ENCODE results near the gene KDM4C. TPM values are rescaled to one million over a fixed set of nuclear protein-coding genes. Genes with fewer than 3 reads are reported as not detected.

The KDM4C gene
- total and polyA plus RNA-seq, 2 of the 8 experiments (the other 6 are each of a cell fraction or from before 2014, with no cell fraction given), result 13.0 to 26.1 TPM

- no peak for TF ChIP-seq EP300 (IDR thresholded peaks at IDR 0.05; ENCODE audit: borderline replicate concordance in 1 of 2, low read depth in 2 of 2, low read length in 2 of 2)
- TF ChIP-seq PHF8 (conservative IDR thresholded peaks at IDR 0.05; ENCODE audit: low read depth, low read length), result no peak
- no peak for TF ChIP-seq POLR2A (IDR thresholded peaks at IDR 0.05; ENCODE audit: control extremely low read depth in 1 of 2, low read depth in 2 of 2, low read length in 2 of 2)
- TF ChIP-seq JUND (IDR thresholded peaks at IDR 0.05; ENCODE audit: low read length), result no peak
- TF ChIP-seq USF2 (IDR thresholded peaks at IDR 0.05; ENCODE audit: low read length), result no peak
These were observed 279.4 kb downstream of the KDM4C start (continued) for GRCh38 chr9:7037176-7037575.

All from H1 (cell line).